GM19438 (cell line): ENCODE measurements around the gene CDH6.

Source experiments
- ATAC-seq: cut with Tn5 transposase; IDR thresholded peaks from one replicate; pipeline ENCODE4 v1.9.1; 2021; ENCODE audit warnings: low read depth; ENCODE audit not compliant: unreplicated experiment

CDH6 gene

DNA sequence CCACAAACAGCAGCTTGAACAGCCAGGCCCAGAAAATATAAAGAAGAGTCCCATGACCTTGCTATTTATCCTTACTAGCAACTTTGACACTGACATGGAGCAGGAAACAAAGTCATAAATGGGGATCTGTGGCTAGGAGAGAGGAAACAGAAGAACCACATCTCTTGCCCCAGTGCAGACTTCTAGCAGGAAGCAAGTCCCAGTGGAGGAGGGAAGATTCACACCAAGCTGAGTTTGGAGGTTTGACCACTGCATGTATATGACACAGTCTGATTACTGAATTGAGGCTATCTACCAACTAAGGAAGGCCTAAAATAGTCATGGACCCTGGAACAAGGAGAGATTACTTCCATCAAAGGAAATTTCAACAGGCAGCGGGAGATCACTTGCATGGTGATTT lies 51.4 kb downstream of the CDH6 start:
- ATAC-seq = no peak

DNA sequence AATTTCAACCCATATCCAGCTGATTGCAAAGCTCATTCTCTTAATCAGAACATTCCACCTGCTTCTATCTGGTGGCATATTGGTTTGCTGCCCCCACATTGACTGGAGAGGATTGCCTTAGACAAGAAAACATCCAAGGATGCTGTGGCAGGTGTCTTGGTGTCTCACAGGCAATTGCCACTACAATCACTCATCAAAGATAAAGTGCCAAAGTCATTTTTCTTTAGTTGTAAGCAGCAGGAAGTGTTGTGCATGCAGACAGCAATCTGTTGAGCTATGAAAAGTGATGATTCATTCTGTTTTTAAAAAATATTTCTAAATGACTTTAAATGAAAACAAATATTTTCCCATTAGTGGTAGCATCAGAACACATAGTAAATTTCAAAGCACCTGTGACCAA lies 53.9 kb downstream of the CDH6 start:
- ATAC-seq = no peak

DNA sequence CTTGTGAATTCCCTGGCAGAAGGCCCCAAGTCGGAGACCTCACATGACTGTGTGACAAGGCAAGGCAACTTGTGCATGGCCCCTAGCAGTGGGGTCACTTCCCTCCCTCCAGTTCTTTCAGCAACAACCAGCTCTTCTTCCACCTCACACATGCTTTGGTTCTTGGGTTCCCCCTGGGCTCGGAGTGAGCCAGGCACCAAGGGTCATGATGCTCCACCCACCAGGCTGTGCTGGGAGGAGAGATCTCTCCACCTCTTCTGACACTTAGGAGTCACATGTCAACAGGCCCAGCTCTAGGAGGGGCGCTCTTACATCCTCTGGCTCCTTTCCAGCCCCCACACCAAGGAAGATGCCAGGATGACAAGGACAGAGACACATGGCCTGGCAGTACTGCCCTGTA lies 56.7 kb downstream of the CDH6 start:
- no peak for ATAC-seq

DNA sequence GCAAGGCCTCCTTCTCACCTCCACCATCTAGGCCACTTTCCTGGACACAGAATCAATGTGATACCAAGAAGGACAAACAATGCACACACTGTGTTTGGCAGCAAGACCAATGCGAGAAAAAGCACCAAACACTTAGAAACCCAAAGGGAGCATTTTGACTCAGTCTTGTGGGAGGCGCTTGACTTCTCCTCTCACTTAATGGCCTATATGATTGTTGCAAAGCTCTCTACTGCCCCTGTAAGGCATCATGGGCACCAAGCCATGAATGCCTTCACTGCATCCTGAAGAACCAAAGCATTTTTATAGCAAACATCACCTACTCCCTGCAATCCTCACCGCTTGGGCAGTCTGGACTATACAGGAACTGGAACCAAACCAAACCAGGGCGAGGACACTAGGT lies 57.5 kb downstream of the CDH6 start:
- no peak for ATAC-seq

DNA sequence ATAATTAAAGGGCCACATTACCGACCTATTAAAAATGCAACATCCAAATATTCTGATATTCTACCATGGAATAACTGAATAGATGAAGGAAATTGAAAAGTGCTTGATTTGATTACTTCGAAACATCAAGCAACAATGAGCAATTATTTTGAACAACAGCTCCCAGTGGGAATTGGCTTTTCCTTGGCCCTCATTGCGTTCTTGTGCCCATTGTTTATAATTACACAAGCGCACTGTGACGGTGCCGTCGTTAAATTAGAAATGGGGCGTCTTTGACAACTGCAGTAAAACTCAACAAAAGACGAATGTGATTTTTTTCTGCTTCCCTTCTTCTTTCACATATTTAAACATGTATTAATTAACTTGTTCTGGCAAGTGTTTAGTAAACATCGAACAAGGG lies 61.6 kb downstream of the CDH6 start:
- ATAC-seq = no peak

DNA sequence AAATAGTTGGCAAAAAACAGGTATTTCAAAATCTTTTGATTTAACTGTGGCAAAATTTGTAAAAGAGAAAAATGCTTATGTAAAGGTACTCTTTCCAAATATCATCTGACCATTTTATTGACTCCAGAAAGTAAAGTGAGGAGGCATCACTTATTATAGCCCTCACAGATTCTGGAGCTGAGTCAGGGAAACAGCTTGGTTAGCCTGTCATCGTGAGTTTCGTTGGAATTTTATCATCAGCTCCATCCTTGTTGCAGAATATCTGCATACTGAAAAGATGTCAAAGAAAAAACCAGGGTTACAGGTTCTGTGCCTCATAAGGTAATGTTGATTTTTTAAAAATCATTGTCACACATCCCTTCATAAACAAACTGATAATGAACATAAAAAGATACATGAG lies 74.8 kb downstream of the CDH6 start:
- ATAC-seq = no peak

DNA sequence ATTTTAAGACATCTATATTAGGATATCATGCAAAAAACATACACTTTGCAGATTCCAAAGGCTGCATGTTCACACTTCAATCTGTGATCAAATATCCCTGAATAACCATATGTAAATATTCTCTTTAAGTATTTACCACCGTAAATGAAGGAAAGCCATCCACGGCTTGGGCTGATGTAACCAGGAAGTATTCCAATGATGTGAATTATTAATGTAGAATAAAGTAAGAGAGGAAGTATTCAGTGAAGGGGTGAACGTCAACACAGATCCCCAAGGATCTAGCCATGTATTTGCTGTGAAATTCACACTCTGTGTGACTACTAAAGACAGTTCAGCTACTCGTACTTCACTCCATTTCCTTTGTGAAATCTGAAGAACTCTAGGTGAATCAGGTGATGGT lies 75.2 kb downstream of the CDH6 start:
- no peak for ATAC-seq

DNA sequence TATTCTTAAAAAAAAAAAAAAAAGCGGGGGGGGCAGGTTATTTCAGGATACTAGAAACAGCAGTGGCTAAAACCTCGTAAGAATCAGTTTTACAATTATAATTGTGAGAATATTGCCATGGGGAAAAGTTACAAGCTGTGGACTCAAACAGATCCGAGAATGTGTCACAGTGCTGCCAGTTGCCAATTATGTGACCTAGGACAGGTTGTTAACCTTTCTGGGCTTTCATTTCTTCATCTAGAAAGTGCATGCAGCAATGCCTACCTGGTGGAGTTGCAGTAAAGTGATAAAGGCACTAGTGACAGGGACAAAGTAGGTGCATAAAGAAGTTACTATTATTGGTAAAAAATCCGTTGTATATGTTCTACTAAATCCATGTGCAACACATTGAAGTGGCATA lies 75.8 kb downstream of the CDH6 start:
- ATAC-seq = no peak

DNA sequence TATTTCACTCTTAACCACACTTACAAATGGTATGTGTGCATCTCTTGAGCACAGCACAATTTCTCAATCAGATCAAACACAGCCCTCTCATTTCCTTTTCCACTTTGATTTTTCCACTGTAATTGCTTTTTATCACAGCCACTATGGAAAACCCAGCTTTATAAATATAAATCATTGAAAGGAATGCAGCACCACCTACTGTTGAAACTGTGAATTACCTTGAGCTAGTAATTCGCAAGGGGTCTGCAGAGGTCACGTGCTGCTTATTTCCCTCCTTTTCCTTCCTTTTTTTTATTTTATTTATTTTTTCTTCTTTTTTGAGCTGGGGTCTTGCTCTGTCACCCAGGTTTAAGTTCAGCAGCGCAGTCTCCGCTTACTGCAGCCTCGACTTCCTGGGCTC lies 76.9 kb downstream of the CDH6 start:
- ATAC-seq = no peak

DNA sequence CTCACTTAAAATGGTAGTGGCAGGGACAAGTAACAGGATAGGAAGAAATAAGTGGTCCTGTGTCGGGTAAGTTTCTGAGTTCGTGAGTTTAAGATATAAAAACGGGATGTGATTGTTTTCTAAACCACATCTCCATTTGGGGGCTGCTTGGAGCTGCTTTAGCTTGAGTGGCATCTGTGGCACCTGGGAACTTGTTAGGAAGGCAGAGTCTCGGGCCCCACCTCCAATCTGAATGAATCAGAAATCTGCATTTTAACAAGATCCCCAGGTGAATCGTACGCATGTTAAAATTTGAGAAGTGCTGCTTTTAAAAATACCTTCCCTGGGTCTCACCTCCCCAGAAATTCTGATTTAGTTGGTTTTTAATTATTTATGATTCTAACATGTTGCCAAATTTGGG lies 78.1 kb downstream of the CDH6 start:
- ATAC-seq = no peak

DNA sequence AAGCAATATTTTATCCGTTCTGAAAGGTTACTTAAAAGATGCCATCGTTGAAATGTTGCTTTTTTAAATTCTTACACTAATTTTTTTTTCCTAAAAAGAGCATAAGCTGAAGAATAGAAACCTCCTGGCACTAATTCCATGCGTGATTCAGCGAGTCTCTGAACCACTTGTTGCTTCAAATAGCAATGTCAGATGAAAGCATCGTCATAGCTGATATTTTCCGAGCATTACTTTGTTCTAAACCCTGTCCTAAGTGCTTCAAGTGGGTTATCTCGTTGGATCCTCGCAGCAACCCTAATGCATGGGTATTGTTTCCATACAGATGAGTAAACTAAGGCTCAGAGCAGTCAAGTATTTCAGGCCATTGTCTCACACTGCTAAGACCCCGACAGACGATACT lies 79.7 kb downstream of the CDH6 start:
- no peak for ATAC-seq

DNA sequence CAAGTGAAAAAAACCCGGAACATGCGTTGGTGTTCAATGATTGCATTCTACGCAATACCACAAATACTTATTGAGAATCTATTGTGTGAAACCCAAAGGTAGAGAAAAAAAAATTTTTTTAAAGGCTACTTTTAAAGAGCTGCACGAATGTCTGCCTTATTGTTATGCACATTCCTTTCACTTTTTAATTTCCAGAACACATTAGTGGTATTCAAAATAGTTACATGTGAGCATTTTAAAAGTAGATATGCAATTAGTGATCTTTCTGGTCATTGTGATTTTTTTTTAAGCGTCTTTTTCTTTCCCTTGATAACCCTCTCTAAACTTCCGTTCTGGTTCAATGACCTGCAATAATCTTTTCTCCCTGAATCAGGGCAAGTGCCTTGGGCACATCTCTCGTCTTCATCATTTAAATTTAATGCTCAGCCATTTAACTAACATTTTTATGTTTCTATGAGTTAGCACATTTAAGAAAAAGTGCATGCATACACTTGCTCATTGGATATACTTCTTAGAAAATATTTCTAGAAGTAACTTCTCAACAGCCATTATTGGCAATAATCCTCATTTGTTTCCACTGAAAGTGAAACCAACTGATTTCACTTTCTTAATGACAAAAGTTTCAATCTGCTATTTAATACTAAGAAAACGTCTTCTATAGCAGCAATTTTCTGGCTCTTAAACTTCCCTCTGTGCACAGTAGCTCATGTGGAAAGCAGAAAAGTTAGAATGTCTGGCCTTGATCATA lies 80.3 kb downstream of the CDH6 start:
- no peak for ATAC-seq

DNA sequence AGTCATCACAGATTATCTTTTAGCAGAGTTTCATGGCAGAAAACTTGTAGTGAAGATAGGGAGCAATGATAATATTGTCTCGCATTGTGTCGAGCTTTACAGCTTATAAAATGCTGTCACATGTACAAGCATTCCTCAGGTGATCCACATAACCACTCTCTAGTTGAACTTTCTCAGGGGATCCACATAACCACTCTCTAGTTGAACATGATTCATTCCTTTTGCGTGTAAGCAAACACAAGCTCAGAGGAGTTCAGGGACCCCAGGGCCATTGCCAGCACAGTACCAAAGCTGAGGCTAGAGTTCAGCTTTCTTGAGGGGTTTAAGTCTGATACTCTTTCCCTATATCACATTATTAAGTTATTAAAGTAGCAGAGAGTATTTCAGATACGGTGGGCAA lies 86.7 kb downstream of the CDH6 start:
- ATAC-seq = no peak

DNA sequence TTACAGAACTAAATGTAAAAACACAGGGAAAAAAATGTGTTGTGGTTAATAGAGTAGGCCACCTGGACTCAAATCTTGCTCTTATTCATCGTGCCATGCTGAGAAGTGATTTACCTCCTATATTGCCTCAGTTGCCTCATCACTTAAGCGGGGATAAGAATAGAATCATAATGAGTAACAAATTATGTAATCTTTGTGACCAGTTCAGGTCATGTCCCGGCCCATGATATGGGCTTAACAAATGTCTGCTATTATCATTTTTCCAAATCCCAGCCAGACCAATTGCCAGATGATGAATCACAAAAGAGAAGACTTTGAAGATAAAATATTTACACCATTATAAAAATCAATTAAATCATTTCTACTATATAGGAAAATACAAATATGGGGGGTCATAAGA lies 89.8 kb downstream of the CDH6 start:
- ATAC-seq = no peak

DNA sequence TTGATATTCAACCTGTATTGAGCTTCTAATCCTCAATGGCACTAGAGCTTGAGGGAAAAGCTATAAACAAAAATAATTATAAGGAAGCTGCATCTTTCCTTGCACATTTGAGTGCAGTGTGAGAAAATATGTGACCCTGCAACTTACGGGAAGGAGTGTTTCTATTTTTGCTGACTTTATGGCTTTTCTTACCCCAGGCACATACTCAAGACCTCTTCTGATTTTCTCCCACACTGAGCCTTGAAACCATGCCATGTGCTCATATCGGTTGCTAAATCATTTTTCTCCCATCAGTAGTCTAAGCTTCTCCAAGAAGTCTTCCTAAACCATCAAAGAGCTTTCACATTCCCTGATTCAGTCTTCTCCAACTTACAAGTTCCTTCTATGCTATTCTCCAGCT lies 91.5 kb downstream of the CDH6 start:
- no peak for ATAC-seq

DNA sequence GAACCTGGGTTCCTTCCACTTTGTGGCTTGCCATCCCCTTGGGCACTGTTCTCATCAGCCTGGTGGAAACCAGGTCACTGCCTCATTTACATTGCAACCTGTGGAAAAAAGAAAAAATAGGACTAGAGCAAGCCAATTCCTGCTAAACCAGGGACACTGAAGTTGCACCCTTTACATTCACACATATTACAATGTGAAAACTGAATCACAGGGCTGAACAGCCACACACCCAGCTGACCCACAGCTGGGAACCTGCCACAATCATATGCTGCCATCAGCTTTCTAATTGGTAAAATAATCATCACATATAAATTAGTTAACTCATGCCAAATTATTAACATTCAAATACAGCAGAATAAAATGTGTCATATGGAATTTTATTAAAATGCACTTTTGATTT lies 94.5 kb downstream of the CDH6 start:
- no peak for ATAC-seq

DNA sequence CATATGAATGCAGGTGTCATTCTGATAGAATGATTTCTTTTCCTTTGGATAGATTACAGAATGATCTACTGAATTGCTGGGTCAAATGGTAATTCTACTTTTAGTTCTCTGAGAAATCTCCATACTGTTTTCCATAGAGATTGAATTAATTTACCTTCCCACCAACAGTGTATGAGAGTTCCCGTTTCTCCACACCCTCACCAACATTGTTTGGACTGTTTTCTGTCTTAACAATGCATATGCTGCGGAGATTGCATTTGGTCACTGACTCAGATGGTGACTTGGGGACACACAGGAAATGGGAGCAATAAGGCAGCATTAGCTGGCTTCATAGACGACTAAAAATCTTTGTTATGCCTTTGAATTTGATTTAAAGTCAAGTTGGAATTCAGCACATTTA lies 95.9 kb downstream of the CDH6 start:
- ATAC-seq = no peak

DNA sequence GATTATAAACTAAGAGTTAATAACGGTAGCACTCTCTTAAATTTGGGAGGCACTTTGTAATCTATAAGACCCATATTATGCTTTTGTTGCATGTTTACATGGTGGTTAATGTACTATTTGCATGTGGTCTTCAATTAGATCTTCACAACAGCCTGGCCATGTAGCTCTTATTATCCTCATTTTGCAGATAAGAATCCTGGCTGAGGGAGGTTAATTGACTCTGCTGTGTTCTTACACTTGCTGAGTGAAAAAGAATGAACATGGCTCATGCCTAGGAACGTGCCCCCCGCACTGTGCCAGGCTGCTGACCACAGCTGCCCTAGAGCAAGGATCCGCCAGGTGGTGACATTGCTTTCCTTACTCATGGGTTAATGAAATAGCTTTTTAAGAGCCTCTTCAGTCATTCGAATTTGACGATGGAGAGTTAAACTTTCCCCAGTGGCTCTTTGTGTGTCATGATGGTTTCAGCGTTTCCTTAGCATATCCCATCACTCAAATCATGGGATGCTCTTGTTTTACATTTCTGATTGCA lies 97.9 kb downstream of the CDH6 start:
- ATAC-seq = no peak

DNA sequence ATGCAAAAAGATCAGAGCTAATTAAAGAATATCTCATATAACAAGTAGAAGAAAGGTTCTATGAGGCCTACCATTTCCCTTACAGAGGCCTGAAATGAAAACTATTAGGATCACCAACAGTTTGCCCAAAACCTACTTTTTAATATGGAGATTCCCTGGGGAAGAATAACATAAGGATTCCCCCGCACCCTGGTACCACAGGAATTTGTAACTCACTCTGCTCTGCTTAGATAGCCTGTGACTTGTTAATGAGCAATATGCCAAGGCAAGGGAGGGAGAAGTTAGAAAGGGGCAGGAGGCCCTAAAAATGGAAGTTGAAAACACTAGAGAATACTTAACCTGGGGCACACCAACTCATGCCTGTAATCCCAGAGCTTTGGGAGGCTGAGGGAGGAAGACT lies 107.0 kb downstream of the CDH6 start:
- ATAC-seq = no peak

DNA sequence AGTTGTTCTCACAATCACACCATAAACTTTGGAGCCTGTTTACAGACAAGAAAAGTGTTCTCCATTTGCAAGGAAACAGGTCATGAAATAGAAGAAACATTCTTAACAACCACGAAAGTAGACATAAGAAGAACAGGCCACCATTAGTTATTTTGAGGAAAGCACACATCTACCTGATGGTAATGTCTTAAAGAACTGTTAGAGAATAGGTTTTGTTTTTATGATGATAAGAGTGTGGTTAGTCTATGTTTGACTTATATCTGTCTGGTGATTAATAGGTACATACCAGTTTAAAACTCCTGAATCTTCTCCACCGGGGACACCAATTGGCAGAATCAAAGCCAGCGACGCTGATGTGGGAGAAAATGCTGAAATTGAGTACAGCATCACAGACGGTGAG lies 108.3 kb downstream of the CDH6 start:
- no peak for ATAC-seq

DNA sequence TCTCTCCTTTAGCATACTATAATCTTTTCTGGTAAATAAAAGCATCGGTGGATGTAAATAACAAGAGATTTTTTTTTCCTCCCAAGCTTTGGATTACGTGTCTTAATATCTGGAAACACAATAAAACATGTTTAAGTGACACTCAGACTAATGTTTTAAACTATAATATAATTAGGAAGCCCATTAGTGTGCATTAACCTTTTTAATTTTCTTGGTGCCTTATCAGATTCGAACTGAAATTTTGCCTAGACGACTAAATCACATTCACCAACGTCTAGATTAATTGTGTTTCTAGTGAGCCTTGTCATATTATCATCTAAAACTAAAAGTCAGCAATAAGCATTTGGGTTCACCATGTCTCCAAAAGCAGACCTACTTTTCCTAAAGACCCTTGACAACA lies 110.2 kb downstream of the CDH6 start:
- ATAC-seq = no peak

DNA sequence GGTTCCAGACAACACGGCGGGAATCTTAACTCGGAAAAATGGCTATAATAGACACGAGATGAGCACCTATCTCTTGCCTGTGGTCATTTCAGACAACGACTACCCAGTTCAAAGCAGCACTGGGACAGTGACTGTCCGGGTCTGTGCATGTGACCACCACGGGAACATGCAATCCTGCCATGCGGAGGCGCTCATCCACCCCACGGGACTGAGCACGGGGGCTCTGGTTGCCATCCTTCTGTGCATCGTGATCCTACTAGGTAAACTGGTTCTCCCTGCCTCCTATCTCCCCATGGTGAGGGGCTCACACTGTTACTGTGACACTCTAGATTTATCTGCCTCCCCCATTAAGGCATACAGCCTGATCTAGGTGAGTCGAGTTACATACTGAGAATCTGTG lies 124.2 kb downstream of the CDH6 start:
- ATAC-seq = no peak

DNA sequence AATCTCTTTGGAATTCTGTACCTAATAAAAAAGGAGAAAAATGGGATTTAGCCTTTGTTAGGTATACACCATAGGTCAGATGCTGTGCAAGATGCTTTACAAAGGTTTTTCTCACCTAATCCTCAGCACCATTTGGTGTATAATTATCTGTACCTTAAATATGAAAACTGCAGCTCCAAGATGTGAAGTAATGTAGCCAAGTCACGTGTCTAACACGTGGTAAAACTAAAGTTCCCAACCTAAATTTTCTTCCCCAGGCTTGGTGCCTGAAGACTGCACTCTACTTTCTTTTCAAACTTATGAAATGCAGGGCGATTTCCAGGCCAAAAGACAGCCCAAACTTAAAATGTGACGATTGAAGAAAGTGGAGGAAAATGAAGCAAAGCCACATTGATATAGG lies 125.8 kb downstream of the CDH6 start:
- no peak for ATAC-seq
